WTC11 (cell line): ENCODE results near the gene ZNF438.

Experiments
- CDX4 ChIP-seq: fragments of 250-450 bp; sonication (Bioruptor Pico); IDR thresholded peaks from 2 replicates; pipeline ENCODE4 v1.9.0; 2021; ENCODE audit warnings: moderate library complexity, mild to moderate bottlenecking, inconsistent platforms, borderline replicate concordance
- JUN ChIP-seq: sonication (generic); formaldehyde crosslinking; IDR thresholded peaks from 2 replicates; pipeline ENCODE4 v1.8.0; 2023; ENCODE audit warnings: mild to moderate bottlenecking, missing genetic modification reagents
- MYBL2 ChIP-seq: sonication (generic); formaldehyde crosslinking; IDR thresholded peaks from 2 replicates; pipeline ENCODE4 v1.8.1; 2023; ENCODE audit warnings: mild to moderate bottlenecking, moderate library complexity, missing genetic modification reagents
- NFYB ChIP-seq: sonication (generic); formaldehyde crosslinking; conservative IDR thresholded peaks from 2 replicates; pipeline ENCODE4 v1.8.0; 2022; ENCODE audit warnings: low read depth, missing genetic modification reagents
- TF ChIP-seq, protein P1 (sequence below): sonication (generic); formaldehyde crosslinking; IDR thresholded peaks from 2 replicates; pipeline ENCODE4 v1.8.0; 2022; ENCODE audit warnings: mild to moderate bottlenecking, missing genetic modification reagents
- TF ChIP-seq, protein P2 (sequence below): sonication (generic); formaldehyde crosslinking; IDR thresholded peaks from 2 replicates; pipeline ENCODE4 v1.8.1; 2023; ENCODE audit warnings: mild to moderate bottlenecking, missing genetic modification reagents, moderate library complexity
- TF ChIP-seq, protein P3 (sequence below): sonication (generic); formaldehyde crosslinking; IDR thresholded peaks from 2 replicates; pipeline ENCODE4 v1.8.0; 2022; ENCODE audit warnings: mild to moderate bottlenecking, missing genetic modification reagents
- TF ChIP-seq, protein P4 (sequence below): fragments of 200-600 bp; IDR thresholded peaks from 2 replicates; pipeline ENCODE4 v1.8.0; 2022; ENCODE audit warnings: antibody characterized with exemption
- TF ChIP-seq, protein P5 (sequence below): sonication (generic); formaldehyde crosslinking; IDR thresholded peaks from 2 replicates; pipeline ENCODE4 v1.8.1; 2022; ENCODE audit warnings: missing genetic modification reagents, borderline replicate concordance
- TF ChIP-seq, protein P6 (sequence below): sonication (generic); formaldehyde crosslinking; IDR thresholded peaks from 2 replicates; pipeline ENCODE4 v1.8.1; 2022; ENCODE audit warnings: low read depth, missing genetic modification reagents, borderline replicate concordance

- TF ChIP-seq, protein P1, sequence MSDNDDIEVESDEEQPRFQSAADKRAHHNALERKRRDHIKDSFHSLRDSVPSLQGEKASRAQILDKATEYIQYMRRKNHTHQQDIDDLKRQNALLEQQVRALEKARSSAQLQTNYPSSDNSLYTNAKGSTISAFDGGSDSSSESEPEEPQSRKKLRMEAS (CRISPR knock-in tag) = no peak
- TF ChIP-seq, protein P2, sequence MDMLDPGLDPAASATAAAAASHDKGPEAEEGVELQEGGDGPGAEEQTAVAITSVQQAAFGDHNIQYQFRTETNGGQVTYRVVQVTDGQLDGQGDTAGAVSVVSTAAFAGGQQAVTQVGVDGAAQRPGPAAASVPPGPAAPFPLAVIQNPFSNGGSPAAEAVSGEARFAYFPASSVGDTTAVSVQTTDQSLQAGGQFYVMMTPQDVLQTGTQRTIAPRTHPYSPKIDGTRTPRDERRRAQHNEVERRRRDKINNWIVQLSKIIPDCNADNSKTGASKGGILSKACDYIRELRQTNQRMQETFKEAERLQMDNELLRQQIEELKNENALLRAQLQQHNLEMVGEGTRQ (CRISPR knock-in tag) = no peak
- TF ChIP-seq, protein P3, sequence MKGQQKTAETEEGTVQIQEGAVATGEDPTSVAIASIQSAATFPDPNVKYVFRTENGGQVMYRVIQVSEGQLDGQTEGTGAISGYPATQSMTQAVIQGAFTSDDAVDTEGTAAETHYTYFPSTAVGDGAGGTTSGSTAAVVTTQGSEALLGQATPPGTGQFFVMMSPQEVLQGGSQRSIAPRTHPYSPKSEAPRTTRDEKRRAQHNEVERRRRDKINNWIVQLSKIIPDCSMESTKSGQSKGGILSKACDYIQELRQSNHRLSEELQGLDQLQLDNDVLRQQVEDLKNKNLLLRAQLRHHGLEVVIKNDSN (CRISPR knock-in tag) = no peak
- TF ChIP-seq, protein P4, sequence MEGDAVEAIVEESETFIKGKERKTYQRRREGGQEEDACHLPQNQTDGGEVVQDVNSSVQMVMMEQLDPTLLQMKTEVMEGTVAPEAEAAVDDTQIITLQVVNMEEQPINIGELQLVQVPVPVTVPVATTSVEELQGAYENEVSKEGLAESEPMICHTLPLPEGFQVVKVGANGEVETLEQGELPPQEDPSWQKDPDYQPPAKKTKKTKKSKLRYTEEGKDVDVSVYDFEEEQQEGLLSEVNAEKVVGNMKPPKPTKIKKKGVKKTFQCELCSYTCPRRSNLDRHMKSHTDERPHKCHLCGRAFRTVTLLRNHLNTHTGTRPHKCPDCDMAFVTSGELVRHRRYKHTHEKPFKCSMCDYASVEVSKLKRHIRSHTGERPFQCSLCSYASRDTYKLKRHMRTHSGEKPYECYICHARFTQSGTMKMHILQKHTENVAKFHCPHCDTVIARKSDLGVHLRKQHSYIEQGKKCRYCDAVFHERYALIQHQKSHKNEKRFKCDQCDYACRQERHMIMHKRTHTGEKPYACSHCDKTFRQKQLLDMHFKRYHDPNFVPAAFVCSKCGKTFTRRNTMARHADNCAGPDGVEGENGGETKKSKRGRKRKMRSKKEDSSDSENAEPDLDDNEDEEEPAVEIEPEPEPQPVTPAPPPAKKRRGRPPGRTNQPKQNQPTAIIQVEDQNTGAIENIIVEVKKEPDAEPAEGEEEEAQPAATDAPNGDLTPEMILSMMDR = no peak
- TF ChIP-seq JUN = no peak
- TF ChIP-seq CDX4 (CRISPR knock-in tag) = no peak
- TF ChIP-seq, protein P5, sequence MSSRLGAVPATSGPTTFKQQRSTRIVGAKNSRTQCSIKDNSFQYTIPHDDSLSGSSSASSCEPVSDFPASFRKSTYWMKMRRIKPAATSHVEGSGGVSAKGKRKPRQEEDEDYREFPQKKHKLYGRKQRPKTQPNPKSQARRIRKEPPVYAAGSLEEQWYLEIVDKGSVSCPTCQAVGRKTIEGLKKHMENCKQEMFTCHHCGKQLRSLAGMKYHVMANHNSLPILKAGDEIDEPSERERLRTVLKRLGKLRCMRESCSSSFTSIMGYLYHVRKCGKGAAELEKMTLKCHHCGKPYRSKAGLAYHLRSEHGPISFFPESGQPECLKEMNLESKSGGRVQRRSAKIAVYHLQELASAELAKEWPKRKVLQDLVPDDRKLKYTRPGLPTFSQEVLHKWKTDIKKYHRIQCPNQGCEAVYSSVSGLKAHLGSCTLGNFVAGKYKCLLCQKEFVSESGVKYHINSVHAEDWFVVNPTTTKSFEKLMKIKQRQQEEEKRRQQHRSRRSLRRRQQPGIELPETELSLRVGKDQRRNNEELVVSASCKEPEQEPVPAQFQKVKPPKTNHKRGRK (CRISPR knock-in tag) = no peak
- TF ChIP-seq, protein P6, sequence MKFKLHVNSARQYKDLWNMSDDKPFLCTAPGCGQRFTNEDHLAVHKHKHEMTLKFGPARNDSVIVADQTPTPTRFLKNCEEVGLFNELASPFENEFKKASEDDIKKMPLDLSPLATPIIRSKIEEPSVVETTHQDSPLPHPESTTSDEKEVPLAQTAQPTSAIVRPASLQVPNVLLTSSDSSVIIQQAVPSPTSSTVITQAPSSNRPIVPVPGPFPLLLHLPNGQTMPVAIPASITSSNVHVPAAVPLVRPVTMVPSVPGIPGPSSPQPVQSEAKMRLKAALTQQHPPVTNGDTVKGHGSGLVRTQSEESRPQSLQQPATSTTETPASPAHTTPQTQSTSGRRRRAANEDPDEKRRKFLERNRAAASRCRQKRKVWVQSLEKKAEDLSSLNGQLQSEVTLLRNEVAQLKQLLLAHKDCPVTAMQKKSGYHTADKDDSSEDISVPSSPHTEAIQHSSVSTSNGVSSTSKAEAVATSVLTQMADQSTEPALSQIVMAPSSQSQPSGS = no peak
- no peak for TF ChIP-seq MYBL2
- TF ChIP-seq NFYB (CRISPR knock-in tag) = no peak
Observed at GRCh38 chr10:31037749-31038148, 6.1 kb upstream of the ZNF438 start.
